ENCODE measurements around the gene SMARCC1.

Gene SMARCC1

DNA sequence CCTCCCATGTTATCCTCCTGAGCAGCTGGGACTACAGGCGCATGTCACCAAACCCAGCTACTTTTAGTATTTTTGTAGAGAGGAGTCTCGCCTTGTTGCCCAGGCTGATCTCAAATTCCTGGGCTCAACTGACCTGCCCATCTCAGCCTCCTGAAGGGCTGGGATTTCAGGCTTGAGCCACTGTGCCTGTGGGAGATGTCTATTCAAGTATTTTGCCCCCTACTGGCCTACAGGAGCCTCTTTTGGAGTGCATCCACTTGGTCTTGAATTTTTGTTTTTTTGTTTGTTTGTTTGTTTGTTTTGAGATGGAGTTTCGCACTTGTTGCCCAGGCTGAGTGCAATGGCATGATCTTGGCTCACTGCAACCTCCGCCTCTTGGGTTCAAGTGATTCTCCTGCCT is 18.0 kb upstream of the SMARCC1 start:
- ATAC-seq (ENCODE audit: low read depth) = no peak
- no peak for DNase-seq (ENCODE audit: low spot score)
- no peak overlapping the region for H3K27ac ChIP-seq (ENCODE audit: poor library complexity, severe bottlenecking)

DNA sequence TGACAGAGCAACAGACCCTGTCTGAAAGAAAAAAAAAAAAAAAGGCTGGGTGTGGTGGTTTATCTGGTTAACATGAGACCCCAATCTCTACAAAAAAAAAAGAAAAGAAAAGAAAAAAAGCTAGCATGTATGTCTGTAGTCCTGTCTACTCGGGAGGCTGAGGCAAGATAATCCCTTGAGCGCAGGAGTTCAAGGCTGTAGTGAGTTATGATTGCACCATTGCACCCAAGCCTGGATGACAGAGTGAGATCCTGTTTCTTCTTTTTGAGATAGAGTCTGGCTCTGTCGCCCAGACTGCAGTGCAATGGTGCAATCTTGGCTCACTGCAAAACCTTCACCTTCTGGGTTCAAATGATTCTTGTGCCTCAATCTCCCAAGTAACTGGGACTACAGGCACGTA is 12.9 kb upstream of the SMARCC1 start:
- DNase-seq (ENCODE audit: low spot score) = no peak
- no peaks in the 10 kb centered on the region for H3K27me3 ChIP-seq (ENCODE audit: insufficient read depth, poor library complexity, severe bottlenecking)
- H3K27ac ChIP-seq (ENCODE audit: poor library complexity, severe bottlenecking) = no peak overlapping the region
- no peaks in the 10 kb centered on the region for H3K9me3 ChIP-seq (ENCODE audit: severe bottlenecking)
- no peaks in the 10 kb centered on the region for H3K4me1 ChIP-seq (ENCODE audit: insufficient read depth, poor library complexity, severe bottlenecking)
- ATAC-seq (ENCODE audit: low read depth) = no peak
- TF ChIP-seq, protein P1, sequence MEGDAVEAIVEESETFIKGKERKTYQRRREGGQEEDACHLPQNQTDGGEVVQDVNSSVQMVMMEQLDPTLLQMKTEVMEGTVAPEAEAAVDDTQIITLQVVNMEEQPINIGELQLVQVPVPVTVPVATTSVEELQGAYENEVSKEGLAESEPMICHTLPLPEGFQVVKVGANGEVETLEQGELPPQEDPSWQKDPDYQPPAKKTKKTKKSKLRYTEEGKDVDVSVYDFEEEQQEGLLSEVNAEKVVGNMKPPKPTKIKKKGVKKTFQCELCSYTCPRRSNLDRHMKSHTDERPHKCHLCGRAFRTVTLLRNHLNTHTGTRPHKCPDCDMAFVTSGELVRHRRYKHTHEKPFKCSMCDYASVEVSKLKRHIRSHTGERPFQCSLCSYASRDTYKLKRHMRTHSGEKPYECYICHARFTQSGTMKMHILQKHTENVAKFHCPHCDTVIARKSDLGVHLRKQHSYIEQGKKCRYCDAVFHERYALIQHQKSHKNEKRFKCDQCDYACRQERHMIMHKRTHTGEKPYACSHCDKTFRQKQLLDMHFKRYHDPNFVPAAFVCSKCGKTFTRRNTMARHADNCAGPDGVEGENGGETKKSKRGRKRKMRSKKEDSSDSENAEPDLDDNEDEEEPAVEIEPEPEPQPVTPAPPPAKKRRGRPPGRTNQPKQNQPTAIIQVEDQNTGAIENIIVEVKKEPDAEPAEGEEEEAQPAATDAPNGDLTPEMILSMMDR (IDR thresholded peaks at IDR 0.05; ENCODE audit: poor library complexity, severe bottlenecking) = no peak
- no peak overlapping the region for H3K4me3 ChIP-seq (ENCODE audit: severe bottlenecking)
- no peaks in the 10 kb centered on the region for H3K36me3 ChIP-seq (ENCODE audit: low read depth)

More for the DNA sequence above, 18.0 kb upstream of the SMARCC1 start:
- TF ChIP-seq, protein P1 (IDR thresholded peaks at IDR 0.05; ENCODE audit: poor library complexity, severe bottlenecking) = peak; percentile 8
- no peak overlapping the region for H3K4me3 ChIP-seq (ENCODE audit: severe bottlenecking)
- no peaks in the 10 kb centered on the region for H3K9me3 ChIP-seq (ENCODE audit: severe bottlenecking)
- H3K36me3 ChIP-seq (ENCODE audit: low read depth) = 0 out of 2 replicates have a peak, but pooled peaks cover under 1% of the 10 kb centered on the region
- H3K27me3 ChIP-seq (ENCODE audit: insufficient read depth, poor library complexity, severe bottlenecking) = no peaks in the 10 kb centered on the region
- H3K4me1 ChIP-seq (ENCODE audit: insufficient read depth, poor library complexity, severe bottlenecking) = peaks cover 10% of the 10 kb centered on the region

DNA sequence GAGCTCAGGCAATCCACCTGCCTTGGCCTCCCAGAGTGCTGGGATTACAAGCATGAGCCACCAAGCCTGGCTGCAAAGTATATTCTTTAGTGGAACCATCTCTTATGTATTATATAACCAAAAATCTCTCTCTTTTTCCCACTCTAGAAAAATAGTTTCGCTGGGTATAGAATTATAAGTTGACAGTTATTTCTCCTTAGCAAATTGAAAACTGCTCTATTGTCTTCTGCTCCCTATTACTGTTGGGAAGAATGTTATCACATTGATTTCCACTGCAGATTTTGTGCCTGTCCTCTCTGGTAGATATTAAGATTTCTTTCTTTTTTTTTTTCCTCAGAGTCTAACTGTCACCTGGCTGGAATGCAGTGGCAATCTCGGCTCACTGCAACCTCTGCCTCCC is 11.0 kb upstream of the SMARCC1 start:
- H3K27ac ChIP-seq (ENCODE audit: poor library complexity, severe bottlenecking) = no peak overlapping the region
- H3K4me3 ChIP-seq (ENCODE audit: severe bottlenecking) = no peak overlapping the region
- no peaks in the 10 kb centered on the region for H3K36me3 ChIP-seq (ENCODE audit: low read depth)
- no peaks in the 10 kb centered on the region for H3K27me3 ChIP-seq (ENCODE audit: insufficient read depth, poor library complexity, severe bottlenecking)
- TF ChIP-seq, protein P1 (IDR thresholded peaks at IDR 0.05; ENCODE audit: poor library complexity, severe bottlenecking) = no peak
- no peaks in the 10 kb centered on the region for H3K4me1 ChIP-seq (ENCODE audit: insufficient read depth, poor library complexity, severe bottlenecking)
- ATAC-seq (ENCODE audit: low read depth) = no peak
- no peaks in the 10 kb centered on the region for H3K9me3 ChIP-seq (ENCODE audit: severe bottlenecking)
- DNase-seq (ENCODE audit: low spot score) = no peak

DNA sequence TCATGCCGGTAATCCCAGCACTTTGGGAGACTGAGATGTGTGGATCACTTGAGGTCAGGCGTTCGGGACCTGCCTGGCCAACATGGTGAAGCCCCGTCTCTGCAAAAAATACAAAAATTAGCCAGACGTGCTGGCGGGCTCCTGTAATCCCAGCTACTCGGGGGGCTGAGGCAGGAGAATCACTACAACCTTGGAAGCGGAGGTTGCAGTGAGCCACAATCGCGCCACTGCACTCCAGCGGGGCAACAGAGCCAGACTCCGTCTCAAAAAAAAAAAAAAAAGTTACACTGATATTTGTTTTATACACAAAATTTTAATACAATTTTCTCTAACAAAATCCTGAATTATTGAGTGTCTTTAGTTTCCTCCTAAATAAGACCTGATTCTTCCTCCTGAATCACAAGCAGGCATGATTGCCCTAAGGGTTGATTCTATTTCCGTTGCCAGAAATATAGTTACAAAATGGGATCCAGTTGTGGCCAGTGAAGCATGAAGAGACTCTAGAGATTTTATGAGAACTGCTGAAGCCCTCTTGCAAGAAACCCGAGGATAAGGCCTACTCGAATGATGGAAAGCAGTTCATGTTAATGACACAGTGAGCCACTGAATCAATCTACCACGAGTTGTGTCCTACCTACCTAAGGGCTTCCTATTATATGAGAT is 9.6 kb upstream of the SMARCC1 start:
- no peak for ATAC-seq (ENCODE audit: low read depth)
- Histone ChIP-seq H3K4me3 (ENCODE audit: severe bottlenecking) (no peak overlapping the region), H3K36me3 (ENCODE audit: low read depth) (no peaks in the 10 kb centered on the region), H3K4me1 (ENCODE audit: insufficient read depth, poor library complexity, severe bottlenecking) (no peaks in the 10 kb centered on the region), H3K27ac (ENCODE audit: poor library complexity, severe bottlenecking) (no peak overlapping the region), H3K9me3 (ENCODE audit: severe bottlenecking) (no peaks in the 10 kb centered on the region), H3K27me3 (ENCODE audit: insufficient read depth, poor library complexity, severe bottlenecking) (no peaks in the 10 kb centered on the region)
- TF ChIP-seq, protein P1 (IDR thresholded peaks at IDR 0.05; ENCODE audit: poor library complexity, severe bottlenecking) = no peak
- no peak for DNase-seq (ENCODE audit: low spot score)

DNA sequence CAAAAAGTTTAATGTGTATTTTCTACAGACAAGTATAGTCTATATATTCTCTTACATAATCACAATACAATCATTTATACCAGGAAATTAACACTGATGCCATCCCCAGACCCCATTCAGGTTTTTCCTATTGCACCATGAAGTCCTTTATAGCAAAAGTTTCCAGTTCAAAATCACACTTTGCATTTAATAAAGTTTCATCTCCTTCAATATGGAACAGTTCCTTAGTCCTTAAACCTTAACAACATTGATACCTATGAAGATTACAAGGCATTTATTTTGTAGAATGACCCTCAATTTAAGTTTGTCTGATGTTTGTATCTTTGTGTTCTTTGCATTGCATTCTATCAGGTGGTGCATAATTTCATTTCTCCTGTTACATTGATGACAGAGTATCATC is 2.0 kb upstream of the SMARCC1 start:
- TF ChIP-seq, protein P1 (IDR thresholded peaks at IDR 0.05; ENCODE audit: poor library complexity, severe bottlenecking) = no peak
- H3K36me3 ChIP-seq (ENCODE audit: low read depth) = peaks cover 11% of the 10 kb centered on the region; the same call in 1 of the 2 replicates
- H3K4me1 ChIP-seq (ENCODE audit: insufficient read depth, poor library complexity, severe bottlenecking) = peaks cover 9% of the 10 kb centered on the region
- no peak for ATAC-seq (ENCODE audit: low read depth)
- DNase-seq (ENCODE audit: low spot score) = no peak
- H3K27me3 ChIP-seq (ENCODE audit: insufficient read depth, poor library complexity, severe bottlenecking) = no peaks in the 10 kb centered on the region
- H3K4me3 ChIP-seq (ENCODE audit: severe bottlenecking) = no peak overlapping the region
- no peak overlapping the region for H3K27ac ChIP-seq (ENCODE audit: poor library complexity, severe bottlenecking)
- H3K9me3 ChIP-seq (ENCODE audit: severe bottlenecking) = no peaks in the 10 kb centered on the region

Measured in RWPE2 (cell line).